ENCODE data around the gene FHIT. TPM values are rescaled to one million over a fixed set of nuclear protein-coding genes. Genes with fewer than 3 reads are reported as not detected.

The FHIT gene
- total RNA-seq, 1 donor from 2014 or later: 5.5 TPM

DNA sequence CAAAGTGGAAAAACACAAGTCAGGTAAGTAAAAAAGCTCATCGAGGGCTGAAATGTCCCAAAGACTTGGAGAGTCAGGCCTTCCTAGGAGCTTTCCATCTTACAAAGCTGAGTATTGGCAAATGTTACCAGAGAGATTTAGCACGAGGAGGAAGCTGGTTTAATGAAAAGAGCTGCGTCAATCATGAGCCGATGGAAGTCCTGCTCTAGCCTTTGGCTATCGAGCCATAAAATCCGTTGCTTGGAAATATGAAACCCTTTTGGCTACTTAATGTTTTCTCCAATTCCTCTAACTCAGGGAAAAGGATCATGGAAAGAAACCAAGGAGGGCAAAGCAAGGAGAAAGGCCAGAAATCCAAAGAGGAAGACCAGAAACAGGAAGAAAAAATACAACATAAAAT lies 1074.6 kb downstream of the FHIT start:
- peak; percentile 13 for DNase-seq (ENCODE audit: low read depth)

- DNase-seq (ENCODE audit: low read depth): no peak
Observed at GRCh38 chr3:60175680-60176079, 1075.6 kb downstream of the FHIT start.

GRCh38 chr3:60169755-60170154 lies 1081.5 kb downstream of the FHIT start:
- no peak for DNase-seq (ENCODE audit: low read depth)

GRCh38 chr3:60167186-60167585 lies 1084.1 kb downstream of the FHIT start:
- no peak for DNase-seq (ENCODE audit: low read depth)

- no peak for DNase-seq (ENCODE audit: low read depth)
Observed at GRCh38 chr3:60160822-60161748, 1090.2 kb downstream of the FHIT start.

DNA sequence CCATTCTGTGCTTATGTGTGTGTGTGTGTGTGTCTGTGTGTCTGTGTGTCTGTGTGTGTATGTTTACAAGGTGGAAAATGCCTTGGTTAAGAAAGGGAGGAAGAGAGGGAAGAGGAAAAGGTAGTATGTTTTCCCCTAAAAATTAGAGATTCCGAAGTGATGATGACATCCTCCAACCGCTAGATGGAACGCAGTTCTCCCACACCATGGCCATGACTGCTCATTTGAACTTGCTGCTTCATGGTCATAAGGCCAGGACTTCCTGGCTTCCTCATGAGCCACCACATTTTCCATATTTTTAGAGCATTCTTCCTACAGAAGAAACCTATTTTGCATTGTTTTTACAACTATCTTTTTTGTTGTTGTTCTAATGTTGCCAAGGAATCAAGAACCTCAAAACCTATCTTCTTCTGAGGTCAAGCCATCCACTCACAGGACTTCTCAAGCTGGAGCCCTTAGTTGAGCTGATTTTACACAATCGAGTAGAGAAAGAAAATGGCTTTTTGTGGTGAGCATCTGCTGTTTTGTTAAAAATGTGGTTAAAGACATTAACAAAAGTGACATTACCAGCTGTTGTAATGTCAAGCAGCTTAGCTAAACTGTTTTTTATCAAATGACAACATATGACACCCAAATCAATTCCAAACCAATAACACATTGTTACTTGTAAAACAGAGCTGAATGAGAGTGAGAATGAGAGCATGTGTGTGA lies 1091.0 kb downstream of the FHIT start:
- DNase-seq (ENCODE audit: low read depth): no peak

GRCh38 chr3:60158035-60158434 lies 1093.2 kb downstream of the FHIT start:
- no peak for DNase-seq (ENCODE audit: low read depth)

GRCh38 chr3:60154011-60154410 lies 1097.2 kb downstream of the FHIT start:
- DNase-seq (ENCODE audit: low read depth): peak; percentile 70

DNA sequence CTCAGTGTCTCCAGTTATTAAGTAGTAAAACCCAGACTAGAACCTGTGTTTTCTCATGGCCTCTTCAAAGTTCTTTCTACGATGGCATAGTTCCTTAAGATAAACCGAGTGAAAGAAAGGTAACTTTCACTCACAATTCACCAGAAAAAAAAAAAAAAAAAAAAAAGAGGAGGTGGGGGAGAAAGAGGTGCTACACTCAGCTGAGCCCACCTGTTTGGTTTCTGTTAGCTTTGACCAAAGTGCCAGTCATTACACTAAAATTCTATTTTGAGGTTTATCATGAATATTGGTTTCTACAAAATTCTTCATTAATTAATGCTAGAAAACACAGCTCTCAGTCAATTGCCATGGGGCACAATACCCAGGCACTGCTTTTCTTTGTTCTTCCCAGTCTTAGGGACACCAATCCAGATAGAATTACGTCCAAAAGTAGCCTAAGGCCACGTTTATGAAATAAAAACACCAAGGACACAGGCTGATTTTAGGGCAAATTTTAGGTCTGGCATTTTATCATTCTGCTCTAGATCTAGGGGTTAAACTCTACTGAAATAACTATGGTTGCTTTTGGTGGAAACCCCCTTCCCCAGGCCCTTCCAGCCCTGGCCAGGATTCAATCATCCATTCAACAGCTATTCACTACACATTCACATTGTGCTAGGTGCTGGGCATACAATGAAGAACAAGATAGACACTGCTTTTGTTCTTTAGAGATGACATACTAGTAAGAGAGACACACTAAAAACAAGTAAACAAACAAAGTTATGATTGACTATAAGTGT lies 1097.8 kb downstream of the FHIT start:
- peak; percentile 7 for DNase-seq (ENCODE audit: low read depth)

DNA sequence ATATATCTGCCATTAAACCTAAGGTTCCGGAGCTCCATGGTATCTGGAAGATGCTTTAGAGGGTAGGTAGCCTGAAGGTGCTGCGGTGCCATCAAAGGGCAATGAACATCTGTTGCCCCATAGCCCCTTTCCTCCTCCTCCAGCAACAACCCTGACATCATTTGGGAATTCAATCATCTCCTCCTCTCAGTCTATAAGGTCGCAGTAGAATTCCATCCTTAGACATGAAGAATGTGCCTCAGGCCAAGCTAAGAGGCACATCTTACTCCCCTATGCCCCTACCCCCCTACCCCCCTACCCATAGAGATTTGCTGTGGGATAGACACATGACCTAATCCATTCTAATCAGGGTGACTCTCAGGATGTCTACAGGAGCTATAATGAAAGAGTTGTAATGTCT lies 1101.8 kb downstream of the FHIT start:
- no peak for DNase-seq (ENCODE audit: low read depth)

- DNase-seq (ENCODE audit: low read depth): no peak
Observed at GRCh38 chr3:60147249-60147950, 1103.9 kb downstream of the FHIT start.

DNA sequence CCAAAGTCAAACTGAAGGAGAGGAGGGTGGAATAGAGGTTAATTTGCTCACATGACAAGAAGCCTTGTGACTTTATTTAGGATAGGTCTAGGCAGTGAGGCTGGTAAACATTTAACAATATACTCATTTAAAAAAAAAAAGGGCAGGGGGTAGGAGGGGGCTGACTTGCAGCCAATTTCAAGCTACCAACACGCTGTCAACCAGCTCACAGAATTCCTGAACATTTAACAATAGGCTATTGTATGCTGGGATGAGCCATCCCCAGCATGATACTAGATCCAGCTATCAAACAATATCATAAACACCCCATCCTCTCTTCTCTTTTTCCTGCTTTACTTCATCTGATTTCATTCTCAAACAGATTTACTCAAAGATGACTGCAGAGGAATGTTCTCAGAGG lies 1105.1 kb downstream of the FHIT start:
- DNase-seq (ENCODE audit: low read depth): no peak

GRCh38 chr3:60144071-60144470 lies 1107.2 kb downstream of the FHIT start:
- no peak for DNase-seq (ENCODE audit: low read depth)

DNA sequence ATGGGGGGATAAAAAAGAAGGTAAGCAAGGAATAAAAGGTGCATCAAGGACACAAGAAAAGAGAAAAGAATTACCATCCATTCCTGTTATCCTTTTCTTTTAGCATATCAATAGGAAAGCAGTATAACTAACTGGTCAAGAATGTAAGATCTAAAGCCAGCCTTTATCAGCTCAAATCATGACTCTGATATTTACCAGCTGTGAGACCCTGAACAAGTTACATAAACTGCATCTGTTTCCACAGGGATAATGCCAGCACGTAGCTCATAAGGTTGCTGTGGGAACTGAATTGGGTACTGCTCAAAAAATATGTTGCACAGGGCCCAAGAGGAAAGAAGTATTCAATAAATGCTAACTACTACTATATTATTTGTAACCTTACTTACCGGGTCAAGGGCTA lies 1109.2 kb downstream of the FHIT start:
- DNase-seq (ENCODE audit: low read depth): no peak

DNA sequence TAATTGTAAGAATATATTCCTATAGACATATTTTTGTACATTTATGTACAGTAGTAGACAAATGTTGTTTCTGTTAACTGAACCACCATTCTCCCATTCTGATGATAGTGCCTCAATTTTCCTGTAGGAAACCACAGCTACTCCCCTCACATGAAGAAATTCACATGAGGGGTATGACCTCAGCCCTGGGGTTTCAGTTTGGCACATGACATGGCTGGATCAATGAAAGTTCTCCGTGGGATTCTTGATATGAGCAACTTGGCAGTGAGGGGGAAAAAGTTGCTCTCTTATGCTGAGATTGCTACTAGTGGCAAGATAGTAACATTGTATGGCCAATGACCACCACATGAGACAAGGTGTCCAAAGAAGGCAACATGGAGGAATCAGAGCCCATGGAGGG lies 1111.1 kb downstream of the FHIT start:
- no peak for DNase-seq (ENCODE audit: low read depth)

- no peak for DNase-seq (ENCODE audit: low read depth)
Observed at GRCh38 chr3:60136601-60137000, 1114.7 kb downstream of the FHIT start.

DNA sequence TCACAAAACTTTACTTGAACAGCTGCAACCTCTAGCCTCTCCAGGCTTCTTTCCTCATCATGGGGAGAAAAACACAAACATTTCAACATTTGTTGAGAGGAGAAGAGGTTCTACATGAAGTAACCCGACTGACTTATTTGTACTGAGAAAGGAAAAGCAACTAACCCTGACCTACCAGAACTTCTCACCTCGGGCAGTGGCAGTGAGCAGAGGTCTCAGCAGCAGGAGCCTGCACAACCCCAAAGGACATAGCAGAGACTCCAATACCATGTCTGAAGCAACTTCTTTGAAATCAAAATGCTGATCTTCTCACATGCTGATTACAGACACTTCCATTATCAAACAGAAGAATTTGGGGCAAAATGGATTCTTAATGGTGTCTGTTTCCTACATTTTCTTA lies 1115.8 kb downstream of the FHIT start:
- no peak for DNase-seq (ENCODE audit: low read depth)

- DNase-seq (ENCODE audit: low read depth): no peak
Observed at GRCh38 chr3:60133269-60134162, 1117.7 kb downstream of the FHIT start.

DNA sequence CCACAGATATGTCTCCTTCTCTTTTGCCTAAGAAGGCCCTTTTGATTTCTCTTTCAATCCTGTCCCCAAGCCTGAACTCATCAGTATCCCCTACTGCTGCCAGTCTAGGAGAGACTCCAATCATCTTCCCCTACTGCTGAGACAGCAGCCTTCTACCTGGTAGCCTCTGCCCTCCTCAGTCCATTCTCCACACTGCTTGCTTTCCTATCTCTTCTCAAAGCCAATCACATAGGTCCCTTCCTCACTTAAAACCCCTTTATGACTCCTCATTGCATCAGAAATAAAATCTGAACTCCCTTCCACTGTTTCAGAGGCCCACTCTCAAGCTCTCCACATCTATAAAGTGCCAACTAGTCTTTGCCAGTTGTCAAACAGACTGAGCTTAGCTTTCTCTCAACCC lies 1119.6 kb downstream of the FHIT start:
- no peak for DNase-seq (ENCODE audit: low read depth)

DNA sequence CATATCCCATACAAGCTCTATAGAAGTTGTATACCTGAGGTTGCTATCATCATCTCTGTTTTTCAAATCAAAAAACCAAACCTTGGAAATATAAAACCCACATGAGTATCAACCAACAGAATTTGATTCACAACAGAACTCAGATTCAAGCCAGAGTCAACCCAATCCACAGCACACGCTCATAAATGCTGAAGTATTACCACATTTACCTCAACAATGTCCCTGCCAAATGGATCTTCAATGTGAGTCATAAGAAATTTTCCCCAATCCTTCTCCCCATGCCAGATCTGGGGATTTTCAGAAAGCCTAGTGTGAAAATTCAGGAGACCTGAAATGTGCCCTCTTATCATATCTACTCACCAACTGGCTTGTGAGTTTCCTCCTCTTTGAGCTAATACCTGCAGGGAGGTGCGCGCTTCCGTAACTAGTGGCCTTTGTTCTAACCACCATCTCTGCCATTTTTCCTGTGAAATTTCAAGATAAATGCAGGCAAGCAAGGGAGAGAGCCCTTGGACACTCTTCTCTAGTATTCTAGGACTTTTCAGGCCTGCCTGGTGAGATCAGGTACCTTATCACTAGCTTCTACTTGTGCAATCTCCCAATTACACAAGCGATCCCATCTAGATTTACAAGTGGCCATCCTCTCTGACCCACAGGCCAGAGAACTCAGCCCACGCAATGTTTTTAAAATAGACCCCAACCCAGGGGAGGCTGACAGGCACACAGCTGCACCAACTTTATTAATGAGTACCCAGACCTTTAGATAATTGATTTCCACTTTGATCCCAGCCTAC lies 1124.5 kb downstream of the FHIT start:
- peak; percentile 22 for DNase-seq (ENCODE audit: low read depth)

All from renal cortical epithelial cell (primary cell).